ENCODE data around the gene TBATA.

GRCh38 chr10:70804421-70804808 lies 19.2 kb upstream of the TBATA start:
- TF ChIP-seq CTCF (IDR thresholded peaks at IDR 0.05) (no peak), MYBL2 (CRISPR knock-in tag; IDR thresholded peaks at IDR 0.05) (no peak), ESRRA (CRISPR knock-in tag; IDR thresholded peaks at IDR 0.05; ENCODE audit: borderline replicate concordance) (no peak), E2F1 (CRISPR knock-in tag; IDR thresholded peaks at IDR 0.05) (no peak), SMAD3 (CRISPR knock-in tag; IDR thresholded peaks at IDR 0.05; ENCODE audit: borderline replicate concordance) (no peak), ZNF532 (CRISPR knock-in tag; IDR thresholded peaks at IDR 0.05; ENCODE audit: borderline replicate concordance) (no peak), USF2 (CRISPR knock-in tag; IDR thresholded peaks at IDR 0.05) (no peak), NR2C2 (CRISPR knock-in tag; IDR thresholded peaks at IDR 0.05) (no peak), CREB1 (CRISPR knock-in tag; IDR thresholded peaks at IDR 0.05) (no peak), ZNF232 (CRISPR knock-in tag; IDR thresholded peaks at IDR 0.05) (no peak)
